ENCODE measurements around the gene PCYOX1L.

DNA sequence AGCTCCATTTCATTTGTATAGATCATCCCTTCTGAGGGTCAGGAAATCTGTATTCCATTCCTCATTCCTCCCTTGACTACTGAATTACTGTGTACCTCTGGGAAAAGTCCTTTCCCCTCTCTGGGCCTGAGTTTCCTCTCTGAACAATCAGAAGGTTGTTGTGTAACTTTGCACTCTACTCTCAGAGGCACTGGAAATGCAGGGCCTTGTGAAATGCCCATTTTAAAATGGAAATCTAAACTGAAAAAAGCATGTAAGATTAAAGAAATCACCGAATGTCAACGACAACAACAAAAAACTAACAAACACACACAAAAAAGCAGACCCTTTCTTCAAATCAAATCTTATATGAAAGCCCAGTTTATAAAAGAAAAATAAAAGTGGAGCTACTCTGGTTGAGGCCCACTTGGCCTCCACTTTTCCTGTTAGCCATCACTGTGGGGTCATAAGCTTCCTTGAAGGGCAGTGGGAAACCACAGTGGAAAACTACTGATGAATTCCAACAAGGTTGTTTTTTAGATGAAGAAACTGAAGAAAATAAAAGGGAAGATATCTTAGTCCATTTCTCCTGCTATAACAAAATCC is 34.1 kb upstream of the PCYOX1L start:
- TF ChIP-seq ELF1 (IDR thresholded peaks at IDR 0.05; ENCODE audit: borderline replicate concordance, low read depth): no peak
- TF ChIP-seq, protein P1, sequence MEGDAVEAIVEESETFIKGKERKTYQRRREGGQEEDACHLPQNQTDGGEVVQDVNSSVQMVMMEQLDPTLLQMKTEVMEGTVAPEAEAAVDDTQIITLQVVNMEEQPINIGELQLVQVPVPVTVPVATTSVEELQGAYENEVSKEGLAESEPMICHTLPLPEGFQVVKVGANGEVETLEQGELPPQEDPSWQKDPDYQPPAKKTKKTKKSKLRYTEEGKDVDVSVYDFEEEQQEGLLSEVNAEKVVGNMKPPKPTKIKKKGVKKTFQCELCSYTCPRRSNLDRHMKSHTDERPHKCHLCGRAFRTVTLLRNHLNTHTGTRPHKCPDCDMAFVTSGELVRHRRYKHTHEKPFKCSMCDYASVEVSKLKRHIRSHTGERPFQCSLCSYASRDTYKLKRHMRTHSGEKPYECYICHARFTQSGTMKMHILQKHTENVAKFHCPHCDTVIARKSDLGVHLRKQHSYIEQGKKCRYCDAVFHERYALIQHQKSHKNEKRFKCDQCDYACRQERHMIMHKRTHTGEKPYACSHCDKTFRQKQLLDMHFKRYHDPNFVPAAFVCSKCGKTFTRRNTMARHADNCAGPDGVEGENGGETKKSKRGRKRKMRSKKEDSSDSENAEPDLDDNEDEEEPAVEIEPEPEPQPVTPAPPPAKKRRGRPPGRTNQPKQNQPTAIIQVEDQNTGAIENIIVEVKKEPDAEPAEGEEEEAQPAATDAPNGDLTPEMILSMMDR (IDR thresholded peaks at IDR 0.05 in 2 of 3, conservative IDR thresholded peaks at IDR 0.05 in 1 of 3; ENCODE audit: borderline replicate concordance in 1 of 3, insufficient read depth in 1 of 3, low read depth in 2 of 3, low read length in 2 of 3): no peak
- TF ChIP-seq EZH2 (IDR thresholded peaks at IDR 0.05): no peak
- no peak for TF ChIP-seq POLR2AphosphoS5 (IDR thresholded peaks at IDR 0.05; ENCODE audit: low read depth, low read length)
- TF ChIP-seq EZH2phosphoT487 (IDR thresholded peaks at IDR 0.05; ENCODE audit: borderline replicate concordance): no peak
- TF ChIP-seq REST (IDR thresholded peaks at IDR 0.05; ENCODE audit: low read depth): no peak
- no peak for TF ChIP-seq RAD21 (IDR thresholded peaks at IDR 0.05; ENCODE audit: low read depth)
- TF ChIP-seq SIN3A (IDR thresholded peaks at IDR 0.05; ENCODE audit: low read depth): no peak
- no peak for TF ChIP-seq CEBPB (IDR thresholded peaks at IDR 0.05; ENCODE audit: low read depth)
- TF ChIP-seq ZFX (IDR thresholded peaks at IDR 0.05): no peak
- no peak for TF ChIP-seq POLR2A (IDR thresholded peaks at IDR 0.05; ENCODE audit: borderline replicate concordance, extremely low read depth, insufficient read depth, insufficient read length)
- TF ChIP-seq EGR1 (IDR thresholded peaks at IDR 0.05; ENCODE audit: low read depth): no peak
- TF ChIP-seq YY1 (IDR thresholded peaks at IDR 0.05; ENCODE audit: extremely low read depth, insufficient replicate concordance, low read depth, low read length): no peak
